Measurements from ENCODE around the gene PRKAB1.

The PRKAB1 gene

DNA sequence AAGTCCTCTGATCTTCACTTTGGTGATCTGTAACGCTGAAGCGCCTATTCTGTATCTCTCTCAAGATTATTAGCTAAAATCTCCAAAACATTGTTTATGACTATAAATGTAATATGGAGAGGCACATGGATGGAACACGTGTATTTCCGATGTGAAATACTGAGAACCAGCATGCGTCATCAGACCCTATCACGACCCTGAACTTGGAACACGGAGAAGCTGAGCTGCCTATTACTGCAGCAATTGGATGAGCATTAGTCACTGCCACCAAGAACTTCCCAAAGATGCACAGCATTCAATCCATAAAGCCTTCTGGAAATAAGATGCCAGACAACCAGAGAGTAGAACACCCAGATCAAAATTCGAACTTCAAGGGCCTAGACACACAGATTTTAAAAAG, 61.9 kb downstream of the PRKAB1 start:
- no peaks in the 10 kb centered on the region for H4K20me1 ChIP-seq (ENCODE audit: insufficient read depth, low read length)
- no peak overlapping the region for H3K4me2 ChIP-seq (ENCODE audit: low read length)
- H3K9me3 ChIP-seq (ENCODE audit: insufficient read depth, low read length) = no peaks in the 10 kb centered on the region
- H2AFZ ChIP-seq (ENCODE audit: low read depth, low read length) = no peak overlapping the region
- H3K79me2 ChIP-seq (ENCODE audit: low read length) = no peaks in the 10 kb centered on the region
- no peaks in the 10 kb centered on the region for H3K27me3 ChIP-seq (ENCODE audit: low read depth, low read length)
- H3K27ac ChIP-seq (ENCODE audit: low read length) = no peak overlapping the region
- no peak overlapping the region for H3K4me3 ChIP-seq (ENCODE audit: low read length)
- TF ChIP-seq, protein P1, sequence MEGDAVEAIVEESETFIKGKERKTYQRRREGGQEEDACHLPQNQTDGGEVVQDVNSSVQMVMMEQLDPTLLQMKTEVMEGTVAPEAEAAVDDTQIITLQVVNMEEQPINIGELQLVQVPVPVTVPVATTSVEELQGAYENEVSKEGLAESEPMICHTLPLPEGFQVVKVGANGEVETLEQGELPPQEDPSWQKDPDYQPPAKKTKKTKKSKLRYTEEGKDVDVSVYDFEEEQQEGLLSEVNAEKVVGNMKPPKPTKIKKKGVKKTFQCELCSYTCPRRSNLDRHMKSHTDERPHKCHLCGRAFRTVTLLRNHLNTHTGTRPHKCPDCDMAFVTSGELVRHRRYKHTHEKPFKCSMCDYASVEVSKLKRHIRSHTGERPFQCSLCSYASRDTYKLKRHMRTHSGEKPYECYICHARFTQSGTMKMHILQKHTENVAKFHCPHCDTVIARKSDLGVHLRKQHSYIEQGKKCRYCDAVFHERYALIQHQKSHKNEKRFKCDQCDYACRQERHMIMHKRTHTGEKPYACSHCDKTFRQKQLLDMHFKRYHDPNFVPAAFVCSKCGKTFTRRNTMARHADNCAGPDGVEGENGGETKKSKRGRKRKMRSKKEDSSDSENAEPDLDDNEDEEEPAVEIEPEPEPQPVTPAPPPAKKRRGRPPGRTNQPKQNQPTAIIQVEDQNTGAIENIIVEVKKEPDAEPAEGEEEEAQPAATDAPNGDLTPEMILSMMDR (IDR thresholded peaks at IDR 0.05; ENCODE audit: low read depth, low read length) = no peak
- TF ChIP-seq EZH2phosphoT487 (IDR thresholded peaks at IDR 0.05; ENCODE audit: low read depth) = no peak
- H3K9ac ChIP-seq (ENCODE audit: low read length) = no peak overlapping the region
- H3K36me3 ChIP-seq (replicated peaks; ENCODE audit: low read depth, low read length) = peaks cover 15% of the 10 kb centered on the region
- no peaks in the 10 kb centered on the region for H3K4me1 ChIP-seq (ENCODE audit: low read length)

DNA sequence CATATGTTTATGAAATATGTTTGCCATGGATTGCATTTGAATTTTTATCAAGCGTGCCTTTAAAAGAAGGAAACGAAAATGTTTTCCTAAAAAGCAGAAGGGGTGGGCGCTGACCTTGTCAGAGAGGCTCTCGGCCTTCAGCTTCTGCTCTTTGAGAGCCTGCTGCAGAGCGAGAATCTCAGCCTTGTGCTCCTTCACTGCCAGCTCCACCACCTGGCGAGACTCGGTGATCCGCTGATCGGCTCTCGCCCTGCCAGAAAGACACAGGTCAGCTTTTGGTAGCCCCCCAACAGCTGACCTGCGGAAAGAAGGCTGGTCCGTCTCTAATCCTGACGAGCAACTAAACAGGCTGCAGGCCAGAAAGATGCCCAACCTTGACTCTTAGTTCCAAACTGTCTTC, 62.4 kb downstream of the PRKAB1 start:
- Histone ChIP-seq H3K4me1 (ENCODE audit: low read length) (no peaks in the 10 kb centered on the region), H3K4me2 (ENCODE audit: low read length) (no peak overlapping the region), H2AFZ (ENCODE audit: low read depth, low read length) (no peak overlapping the region), H3K9ac (ENCODE audit: low read length) (no peak overlapping the region), H3K9me3 (ENCODE audit: insufficient read depth, low read length) (no peaks in the 10 kb centered on the region), H3K27ac (ENCODE audit: low read length) (no peak overlapping the region), H4K20me1 (ENCODE audit: insufficient read depth, low read length) (no peaks in the 10 kb centered on the region), H3K4me3 (ENCODE audit: low read length) (no peak overlapping the region), H3K79me2 (ENCODE audit: low read length) (no peaks in the 10 kb centered on the region), H3K36me3 (replicated peaks; ENCODE audit: low read depth, low read length) (peaks cover 15% of the 10 kb centered on the region), H3K27me3 (ENCODE audit: low read depth, low read length) (no peaks in the 10 kb centered on the region)
- TF ChIP-seq, protein P1 (IDR thresholded peaks at IDR 0.05; ENCODE audit: low read depth, low read length) = no peak
- TF ChIP-seq EZH2phosphoT487 (IDR thresholded peaks at IDR 0.05; ENCODE audit: low read depth) = no peak

All from OCI-LY3 (cell line).